HG03565 (cell line): ENCODE results near the gene TNRC6A.

ENCODE experiments used
- ATAC-seq: cut with Tn5 transposase; IDR thresholded peaks from one replicate; pipeline ENCODE4 v1.9.1; 2021; ENCODE audit warnings: mild to moderate bottlenecking, moderate library complexity; ENCODE audit not compliant: unreplicated experiment

The TNRC6A gene

DNA sequence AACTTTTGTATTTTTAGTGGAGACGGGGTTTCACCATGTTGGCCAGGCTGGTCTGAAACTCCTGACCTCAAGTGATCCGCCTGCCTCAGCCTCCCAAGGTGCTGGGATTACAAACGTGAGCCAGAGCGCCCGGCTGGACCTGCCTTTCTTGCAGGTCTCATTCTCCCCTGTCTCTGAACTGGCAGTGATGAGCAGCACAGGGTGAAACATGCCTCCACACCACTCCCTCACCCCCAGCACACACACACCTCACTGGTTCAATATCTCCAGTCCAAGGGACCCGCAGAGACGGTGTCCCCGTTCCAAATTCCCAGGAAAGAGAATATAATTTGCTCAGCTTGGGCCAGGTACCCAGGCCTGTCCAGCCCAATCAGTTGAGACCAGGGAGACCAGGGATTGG is 139.6 kb downstream of the TNRC6A start:
- ATAC-seq: no peak

DNA sequence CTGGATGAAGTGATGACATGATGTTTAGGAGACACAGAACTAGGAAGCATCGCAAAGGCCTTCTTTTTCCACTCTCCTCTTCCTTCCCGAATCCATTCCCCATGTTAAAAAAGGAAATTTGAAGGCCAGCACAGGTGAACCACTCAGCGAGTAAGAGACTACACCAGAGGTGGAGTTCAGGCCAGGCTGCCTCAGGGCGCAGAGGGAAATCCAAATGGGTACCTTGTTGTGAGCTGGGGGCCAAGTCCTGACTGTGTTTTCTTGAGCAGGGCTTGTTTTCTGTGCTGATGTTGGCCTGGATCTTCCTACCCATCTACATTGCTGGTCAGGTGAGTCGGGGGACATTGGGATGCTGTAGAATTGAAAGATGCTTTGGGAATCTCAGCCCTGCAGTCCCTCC is 142.4 kb downstream of the TNRC6A start:
- no peak for ATAC-seq

GRCh38 chr16:24873028-24873427 is 143.6 kb downstream of the TNRC6A start:
- no peak for ATAC-seq

GRCh38 chr16:24875466-24875865 is 146.0 kb downstream of the TNRC6A start:
- ATAC-seq: no peak
